Adrenal gland (tissue), 12 donors: ENCODE measurements around the gene SMYD2. TPM values are rescaled to one million over a fixed set of nuclear protein-coding genes. Genes with fewer than 3 reads are reported as not detected.

Source experiments
- DNase-seq, 7 donors: peaks; one replicate each; pipeline ENCODE4 v3.0.0-alpha.2; 2019 to 2020
- H3K27ac ChIP-seq, 5 donors: fragments of 200-600 bp; sonication (generic) in 4 of 5; 1 replicate in 3 of 5; 2 replicates in 2 of 5; pipeline versions ENCODE4 v1.5.1 to v1.8.0; 2016 to 2020; ENCODE audit warnings: mild to moderate bottlenecking in 1 of 5
- H3K27me3 ChIP-seq: fragments of 200-600 bp; 2 replicates; pipeline ENCODE4 v1.8.0; 2021
- H3K36me3 ChIP-seq, 2 donors: fragments of 200-600 bp; replicated peaks in 1 of 2; 1 replicate in 1 of 2; 2 replicates in 1 of 2; pipeline versions ENCODE4 v1.5.1 to v1.8.0; 2018 to 2022
- H3K4me1 ChIP-seq, 2 donors: fragments of 200-600 bp; replicated peaks in 1 of 2; 1 replicate in 1 of 2; 2 replicates in 1 of 2; pipeline versions ENCODE4 v1.5.1 to v1.8.0; 2018 to 2021
- H3K4me3 ChIP-seq, 4 donors: fragments of 200-600 bp; sonication (generic) in 3 of 4; one replicate each; pipeline ENCODE4 v1.5.1; 2016 to 2018
- H3K9me3 ChIP-seq, 3 donors: fragments of 200-600 bp; sonication (generic) in 1 of 3; replicated peaks in 1 of 3; 1 replicate in 2 of 3; 2 replicates in 1 of 3; pipeline versions ENCODE4 v1.5.1 to v1.8.0; 2016 to 2021
- CTCF ChIP-seq, 6 experiments: fragments of 450-650 bp in 4 of 6; fragments of 200-600 bp in 2 of 6; sonication (generic) in 1 of 6; IDR thresholded peaks; 1 replicate in 5 of 6; 2 replicates in 1 of 6; pipeline versions ENCODE4 v1.5.1 to v1.8.0; 2016 to 2021; ENCODE audit warnings: antibody characterized with exemption in 6 of 6, mild to moderate bottlenecking in 2 of 6, moderate library complexity in 1 of 6
- POLR2A ChIP-seq, 2 donors: fragments of 450-650 bp; IDR thresholded peaks; one replicate each; pipeline ENCODE4 v1.6.1; 2017; ENCODE audit warnings: antibody characterized with exemption in 2 of 2, mild to moderate bottlenecking in 2 of 2, moderate library complexity in 1 of 2
- WGBS, 4 donors: extraction: QIAGEN DNeasy Blood & Tissue Kit in 2 of 4; methylation state at CpG; one replicate each; pipeline versions ENCODE4 v1.1.5 to v1.1.7; 2013 to 2017; 5-methylcytosine and 5-hydroxymethylcytosine counted together
- intact Hi-C, 2 donors: fragments of 100-400 bp; cut with DNase I; formaldehyde crosslinking; loops; one replicate each; pipeline versions ENCODE4 v1.14.1 to v1.15.0; 2022 to 2023
- polyA plus RNA-seq, 3 donors: library from polyadenylated mRNA; stranded (reverse); fragments of 200-250 nt in 2 of 3; fragments of 350-450 nt in 1 of 3; fragmentation: Illumina TruSeq in 1 of 3; extraction: RNeasy Lipid Tissue Mini Kit (QIAGEN cat#74804) in 1 of 3; gene quantifications; one replicate each; pipeline ENCODE4 v1.2.3, GENCODE V29; 2013 to 2014
- total RNA-seq, 9 donors: library from RNA; depleted of rRNA in 4 of 9; stranded (reverse); fragments of >200 nt in 4 of 9; fragments of 120-200 nt in 1 of 9; fragmentation: NEBNext Ultra II Directional in 1 of 9; extraction: Animal tissue kit (Norgen Biotek cat#: 25700) in 1 of 9; gene quantifications; one replicate each; pipeline versions ENCODE4 v1.1.0 to v1.2.4, GENCODE V29; 2013 to 2023
- donor health status: healthy with polysubstance abuse.
- donor health status: Bipolar disorder and iron deficiency.
- donor health status: DM: yes; HTN: yes; CAD: no.
- donor health status: DM: no; HTN: no; CAD: no.
- donor health status: DM: no; HTN: no; CAD: no.
- donor health status: DM: yes; HTN: yes; CAD: no.

SMYD2 gene
- total and polyA plus RNA-seq, 12 donors, result 11.4 to 67.9 (median 23.2) TPM

GRCh38 chr1:214314178-214314843 is 33.4 kb downstream of the SMYD2 start:
- H3K4me1 ChIP-seq, result peaks cover 0 to 4% of the 10 kb centered on the region in 2 donors
- TF ChIP-seq POLR2A (IDR thresholded peaks at IDR 0.05), result no peak
- no peak for TF ChIP-seq CTCF (IDR thresholded peaks at IDR 0.05)
- H3K27ac ChIP-seq, result no peak overlapping the region
- WGBS, 4 donors, result 82 to 87% (median 84%) methylated on average over 5 of the region's 5 CpGs
- no peak for DNase-seq
- no peaks in the 10 kb centered on the region for H3K9me3 ChIP-seq
- no peaks in the 10 kb centered on the region for H3K27me3 ChIP-seq
- no peaks in the 10 kb centered on the region for H3K36me3 ChIP-seq
- intact Hi-C loops, result no loop called here
- H3K4me3 ChIP-seq, result no peak overlapping the region

- no peak overlapping the region for H3K27ac ChIP-seq
- intact Hi-C loops, result no loop called here
- H3K27me3 ChIP-seq, result no peaks in the 10 kb centered on the region
- 90 to 98% (median 95%) methylated on average over 5 of the region's 5 CpGs for WGBS, 4 donors
- DNase-seq, result no peak
- H3K36me3 ChIP-seq, result no peaks in the 10 kb centered on the region
- peaks cover 0 to 4% of the 10 kb centered on the region in 2 donors for H3K4me1 ChIP-seq
- no peaks in the 10 kb centered on the region for H3K9me3 ChIP-seq
- no peak for TF ChIP-seq CTCF (IDR thresholded peaks at IDR 0.05)
- TF ChIP-seq POLR2A (IDR thresholded peaks at IDR 0.05), result no peak
- no peak overlapping the region for H3K4me3 ChIP-seq
Measured at GRCh38 chr1:214316593-214316992, 35.6 kb downstream of the SMYD2 start.

- H3K36me3 ChIP-seq, result no peaks in the 10 kb centered on the region
- no peak for DNase-seq
- peaks cover 0 to 4% of the 10 kb centered on the region in 2 donors for H3K4me1 ChIP-seq
- 76 to 90% (median 88%) methylated on average over 4 of the region's 4 CpGs for WGBS, 4 donors
- intact Hi-C loops, result no loop called here
- no peaks in the 10 kb centered on the region for H3K9me3 ChIP-seq
- TF ChIP-seq POLR2A (IDR thresholded peaks at IDR 0.05), result no peak
- no peak for TF ChIP-seq CTCF (IDR thresholded peaks at IDR 0.05)
- no peak overlapping the region for H3K27ac ChIP-seq
- H3K4me3 ChIP-seq, result no peak overlapping the region
- H3K27me3 ChIP-seq, result no peaks in the 10 kb centered on the region
Measured at GRCh38 chr1:214317300-214317699, 36.3 kb downstream of the SMYD2 start.

GRCh38 chr1:214317734-214318133 is 36.8 kb downstream of the SMYD2 start:
- Histone ChIP-seq H3K27ac (no peak overlapping the region), H3K27me3 (no peaks in the 10 kb centered on the region), H3K36me3 (no peaks in the 10 kb centered on the region), H3K9me3 (no peaks in the 10 kb centered on the region), H3K4me3 (no peak overlapping the region), H3K4me1 (peaks cover 0 to 4% of the 10 kb centered on the region in 2 donors)
- TF ChIP-seq CTCF (IDR thresholded peaks at IDR 0.05) (no peak), POLR2A (IDR thresholded peaks at IDR 0.05) (no peak)
- intact Hi-C loops, result no loop called here
- no peak for DNase-seq
- 81 to 90% (median 89%) methylated on average over 5 of the region's 5 CpGs for WGBS, 4 donors
